ENCODE data around the gene NEU3.

Gene NEU3

GRCh38 chr11:75028724-75029123 lies 40.0 kb downstream of the NEU3 start:
- H3K4me2 ChIP-seq (ENCODE audit: low read length) = no peak overlapping the region
- no peaks in the 10 kb centered on the region for H3K36me3 ChIP-seq (ENCODE audit: control insufficient read depth, insufficient read depth, low read length)
- H3K9me3 ChIP-seq (ENCODE audit: control insufficient read depth, low read length) = no peaks in the 10 kb centered on the region
- H3K27ac ChIP-seq = no peak overlapping the region
- H3K9ac ChIP-seq = no peak overlapping the region
- H2AFZ ChIP-seq = no peak overlapping the region
- H3K79me2 ChIP-seq = no peaks in the 10 kb centered on the region
- H3K4me3 ChIP-seq (ENCODE audit: low read depth, low read length) = no peak overlapping the region
- no peaks in the 10 kb centered on the region for H3K4me1 ChIP-seq
- no peaks in the 10 kb centered on the region for H3K27me3 ChIP-seq (ENCODE audit: control insufficient read depth, insufficient read depth, low read length)
- TF ChIP-seq, protein P1, sequence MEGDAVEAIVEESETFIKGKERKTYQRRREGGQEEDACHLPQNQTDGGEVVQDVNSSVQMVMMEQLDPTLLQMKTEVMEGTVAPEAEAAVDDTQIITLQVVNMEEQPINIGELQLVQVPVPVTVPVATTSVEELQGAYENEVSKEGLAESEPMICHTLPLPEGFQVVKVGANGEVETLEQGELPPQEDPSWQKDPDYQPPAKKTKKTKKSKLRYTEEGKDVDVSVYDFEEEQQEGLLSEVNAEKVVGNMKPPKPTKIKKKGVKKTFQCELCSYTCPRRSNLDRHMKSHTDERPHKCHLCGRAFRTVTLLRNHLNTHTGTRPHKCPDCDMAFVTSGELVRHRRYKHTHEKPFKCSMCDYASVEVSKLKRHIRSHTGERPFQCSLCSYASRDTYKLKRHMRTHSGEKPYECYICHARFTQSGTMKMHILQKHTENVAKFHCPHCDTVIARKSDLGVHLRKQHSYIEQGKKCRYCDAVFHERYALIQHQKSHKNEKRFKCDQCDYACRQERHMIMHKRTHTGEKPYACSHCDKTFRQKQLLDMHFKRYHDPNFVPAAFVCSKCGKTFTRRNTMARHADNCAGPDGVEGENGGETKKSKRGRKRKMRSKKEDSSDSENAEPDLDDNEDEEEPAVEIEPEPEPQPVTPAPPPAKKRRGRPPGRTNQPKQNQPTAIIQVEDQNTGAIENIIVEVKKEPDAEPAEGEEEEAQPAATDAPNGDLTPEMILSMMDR (IDR thresholded peaks at IDR 0.05) = no peak

GRCh38 chr11:75029836-75030631 lies 41.3 kb downstream of the NEU3 start:
- H3K9me3 ChIP-seq (ENCODE audit: control insufficient read depth, low read length) = no peaks in the 10 kb centered on the region
- H3K4me2 ChIP-seq (ENCODE audit: low read length) = no peak overlapping the region
- H3K4me1 ChIP-seq = no peaks in the 10 kb centered on the region
- no peak overlapping the region for H2AFZ ChIP-seq
- H3K27me3 ChIP-seq (ENCODE audit: control insufficient read depth, insufficient read depth, low read length) = no peaks in the 10 kb centered on the region
- H3K27ac ChIP-seq = no peak overlapping the region
- TF ChIP-seq, protein P1 (IDR thresholded peaks at IDR 0.05) = no peak
- H3K4me3 ChIP-seq (ENCODE audit: low read depth, low read length) = no peak overlapping the region
- H3K36me3 ChIP-seq (ENCODE audit: control insufficient read depth, insufficient read depth, low read length) = no peaks in the 10 kb centered on the region
- no peak overlapping the region for H3K9ac ChIP-seq
- no peaks in the 10 kb centered on the region for H3K79me2 ChIP-seq

DNA sequence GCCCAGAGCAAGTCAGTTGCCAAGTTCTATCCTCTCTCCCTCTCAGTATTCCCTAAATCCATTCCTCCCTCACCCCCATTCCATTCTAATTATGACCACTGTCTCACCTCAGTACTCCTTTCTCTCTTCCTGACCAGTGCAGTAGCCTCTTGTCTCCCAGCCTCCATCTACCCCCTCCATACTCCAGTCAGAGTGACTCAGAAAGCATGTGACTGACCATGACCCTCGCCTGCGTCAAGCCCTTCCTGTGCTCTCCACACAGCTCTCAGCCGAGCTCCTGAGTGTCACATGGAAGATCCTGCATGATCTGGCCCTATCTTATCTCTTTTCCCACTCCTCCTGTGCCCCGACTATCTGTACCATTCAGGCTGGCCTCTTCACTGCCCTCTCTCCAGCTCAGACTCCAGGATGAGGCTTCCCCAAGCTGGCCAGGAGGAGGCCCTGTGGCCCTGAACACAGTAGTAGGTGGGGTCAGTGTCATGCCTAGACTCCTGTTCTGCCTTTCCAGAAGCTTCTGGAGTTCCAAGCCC lies 42.6 kb downstream of the NEU3 start:
- TF ChIP-seq, protein P1 (IDR thresholded peaks at IDR 0.05) = no peak
- Histone ChIP-seq H3K27ac (no peak overlapping the region), H3K9ac (no peak overlapping the region), H3K9me3 (ENCODE audit: control insufficient read depth, low read length) (no peaks in the 10 kb centered on the region), H3K4me2 (ENCODE audit: low read length) (no peak overlapping the region), H3K27me3 (ENCODE audit: control insufficient read depth, insufficient read depth, low read length) (no peaks in the 10 kb centered on the region), H3K79me2 (no peaks in the 10 kb centered on the region), H2AFZ (no peak overlapping the region), H3K4me3 (ENCODE audit: low read depth, low read length) (no peak overlapping the region), H3K4me1 (no peaks in the 10 kb centered on the region), H3K36me3 (ENCODE audit: control insufficient read depth, insufficient read depth, low read length) (no peaks in the 10 kb centered on the region)

DNA sequence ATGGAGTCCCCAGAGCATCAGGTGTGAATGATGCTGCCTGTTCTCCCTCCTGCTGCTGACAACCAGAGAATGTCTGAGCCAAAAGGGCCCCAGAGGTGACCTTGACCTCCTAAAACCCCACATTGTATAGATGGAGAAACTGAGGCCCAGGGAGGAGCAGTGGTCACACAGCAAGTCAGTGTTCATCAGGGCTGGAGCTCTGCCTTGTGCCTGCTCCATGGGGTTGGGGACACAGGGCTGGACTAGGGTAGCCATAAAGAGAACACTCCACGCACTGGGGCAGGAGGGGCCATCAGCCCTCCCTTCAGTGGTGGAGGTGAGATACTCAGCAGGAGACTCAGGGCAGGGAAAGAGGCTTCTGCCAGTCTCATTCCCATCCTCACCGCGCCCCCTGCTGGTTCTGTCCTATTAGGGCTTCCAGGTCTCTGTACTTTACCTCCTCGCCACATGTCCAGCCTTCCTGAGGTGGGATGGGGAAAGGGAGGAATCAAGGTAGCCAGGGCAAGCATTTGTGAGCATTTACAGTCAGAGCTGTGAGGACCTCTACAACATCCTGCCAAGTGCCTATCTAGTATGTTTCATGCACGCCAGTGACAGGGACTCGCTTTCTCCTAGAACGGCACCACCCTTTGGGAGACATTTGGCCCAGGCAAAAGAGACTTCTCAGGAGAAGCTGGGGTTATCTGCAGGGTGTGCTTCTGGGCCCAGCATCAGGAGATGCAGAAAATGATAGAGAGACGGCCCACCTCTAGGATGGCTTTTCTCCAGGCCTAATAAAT lies 43.2 kb downstream of the NEU3 start:
- no peak overlapping the region for H3K27ac ChIP-seq
- no peak overlapping the region for H2AFZ ChIP-seq
- H3K4me2 ChIP-seq (ENCODE audit: low read length) = no peak overlapping the region
- H3K9ac ChIP-seq = no peak overlapping the region
- no peaks in the 10 kb centered on the region for H3K27me3 ChIP-seq (ENCODE audit: control insufficient read depth, insufficient read depth, low read length)
- H3K9me3 ChIP-seq (ENCODE audit: control insufficient read depth, low read length) = no peaks in the 10 kb centered on the region
- TF ChIP-seq, protein P1 (IDR thresholded peaks at IDR 0.05) = peak; percentile 47
- H3K4me3 ChIP-seq (ENCODE audit: low read depth, low read length) = no peak overlapping the region
- no peaks in the 10 kb centered on the region for H3K79me2 ChIP-seq
- H3K36me3 ChIP-seq (ENCODE audit: control insufficient read depth, insufficient read depth, low read length) = no peaks in the 10 kb centered on the region
- H3K4me1 ChIP-seq = no peaks in the 10 kb centered on the region

Measured in parathyroid adenoma (tissue), 2 donors.